A549 (cell line): ENCODE measurements around the gene PAK1. TPM values are rescaled to one million over a fixed set of nuclear protein-coding genes. Genes with fewer than 3 reads are reported as not detected.

Source experiments
- ATAC-seq, 2 experiments: fragments of 200-7000 bp in 1 of 2; fragments of >200 bp in 1 of 2; cut with Nextera tagmentation in 1 of 2; cut with Tn5 transposase in 1 of 2; 3 replicates each; pipeline versions ENCODE4 v1.8.0 to v1.9.1; 2018 to 2020; ENCODE audit warnings: mild to moderate bottlenecking in 1 of 2, moderate library complexity in 1 of 2
- CTCF ChIA-PET: fragments of 300-600 bp; sonication (Branson Sonifier 250); formaldehyde crosslinking; extraction: SDS; loops from one replicate; lab custom pipeline; 2021; ENCODE audit warnings: antibody characterized with exemption, inconsistent platforms; lab: Yijun Ruan, JAX
- POLR2A ChIA-PET: fragments of 350-600 bp; formaldehyde crosslinking; extraction: SDS; loops from one replicate; lab custom pipeline; 2021; ENCODE audit warnings: antibody characterized with exemption, inconsistent platforms; lab: Yijun Ruan, JAX
- DNase-seq, 2 experiments: peaks; one replicate each; pipeline versions ENCODE4 v3.0.0 to v3.0.0-alpha.2; 2011 to 2016; ENCODE audit warnings: low read depth in 1 of 2, low spot score in 1 of 2
- FAIRE-seq: peaks from 2 replicates; lab custom pipeline; 2011; peaks lifted over from hg19 to GRCh38; lab: Jason Lieb, UNC
- H3K27ac ChIP-seq, 2 experiments: fragments of >200 bp; sonication (Bioruptor Twin); formaldehyde crosslinking; 3 replicates each; pipeline ENCODE4 v1.5.1; 2016 to 2017
- H3K4me1 ChIP-seq: fragments of >200 bp; sonication (Bioruptor Twin); formaldehyde crosslinking; 3 replicates; pipeline ENCODE4 v1.6.1; 2016
- H3K4me2 ChIP-seq: fragments of >200 bp; sonication (Bioruptor Twin); formaldehyde crosslinking; 3 replicates; pipeline ENCODE4 v1.6.1; 2016
- H3K4me3 ChIP-seq: fragments of >200 bp; sonication (Bioruptor Twin); formaldehyde crosslinking; 3 replicates; pipeline ENCODE4 v1.5.1; 2016
- H3K9me3 ChIP-seq: fragments of >200 bp; sonication (Bioruptor Twin); formaldehyde crosslinking; 3 replicates; pipeline ENCODE4 v1.6.1; 2016
- ATOH8 ChIP-seq: fragments of 250-450 bp; sonication (Bioruptor Pico); IDR thresholded peaks from 2 replicates; pipeline ENCODE4 v1.5.0; 2020; ENCODE audit warnings: low read depth, mild to moderate bottlenecking, moderate library complexity
- CHD2 ChIP-seq: fragments of 150-350 bp; IDR thresholded peaks from 2 replicates; pipeline ENCODE4 v1.6.1; 2014; ENCODE audit warnings: low read length; ENCODE audit not compliant: partially characterized antibody
- FOSL2 ChIP-seq, 2 experiments: fragments of 450-650 bp in 1 of 2; fragments of >200 bp in 1 of 2; sonication (Bioruptor Twin) in 1 of 2; formaldehyde crosslinking; IDR thresholded peaks; 2 replicates each; pipeline versions ENCODE4 v1.5.0 to v1.6.1; 2016 to 2020; ENCODE audit warnings: mild to moderate bottlenecking in 1 of 2, moderate library complexity in 1 of 2
- FOXS1 ChIP-seq: fragments of 250-450 bp; sonication (Bioruptor Pico); IDR thresholded peaks from 2 replicates; pipeline ENCODE4 v1.5.0; 2020; ENCODE audit warnings: mild to moderate bottlenecking, moderate library complexity
- HDAC2 ChIP-seq: fragments of 200-600 bp; sonication (generic); IDR thresholded peaks from 2 replicates; pipeline ENCODE4 v1.6.1; 2016
- HOXA7 ChIP-seq: fragments of 250-450 bp; sonication (Bioruptor Pico); IDR thresholded peaks from 2 replicates; pipeline ENCODE4 v1.5.0; 2020; ENCODE audit warnings: mild to moderate bottlenecking, moderate library complexity
- HOXB5 ChIP-seq: fragments of 250-450 bp; sonication (Bioruptor Pico); IDR thresholded peaks from 2 replicates; pipeline ENCODE4 v1.5.0; 2020; ENCODE audit warnings: mild to moderate bottlenecking, moderate library complexity
- MAFK ChIP-seq: fragments of 450-650 bp; IDR thresholded peaks from 2 replicates; pipeline ENCODE4 v1.6.1; 2014; ENCODE audit not compliant: partially characterized antibody
- MAZ ChIP-seq: fragments of 150-350 bp; IDR thresholded peaks from 2 replicates; pipeline ENCODE4 v1.6.1; 2014; ENCODE audit warnings: antibody characterized with exemption, low read depth, low read length, borderline replicate concordance
- MYC ChIP-seq: IDR thresholded peaks from 2 replicates; pipeline ENCODE4 v1.6.1; 2012; ENCODE audit warnings: mild to moderate bottlenecking, inconsistent platforms, low read length, improper control_type of control experiment, borderline replicate concordance
- NFE2L2 ChIP-seq: fragments of 150-350 bp; conservative IDR thresholded peaks from 2 replicates; pipeline ENCODE4 v1.6.1; 2014; ENCODE audit warnings: low read length
- NR3C1 ChIP-seq: fragments of >200 bp; sonication (Bioruptor Twin); formaldehyde crosslinking; IDR thresholded peaks from 3 replicates; pipeline ENCODE4 v1.6.1; 2017
- POLR2A ChIP-seq: IDR thresholded peaks from 2 replicates; pipeline ENCODE4 v1.6.1; 2012; ENCODE audit warnings: mild to moderate bottlenecking, low read length
- RAD21 ChIP-seq, 2 experiments: fragments of >200 bp in 1 of 2; sonication (Bioruptor Twin) in 1 of 2; formaldehyde crosslinking in 1 of 2; IDR thresholded peaks in 1 of 2; conservative IDR thresholded peaks in 1 of 2; 2 replicates in 1 of 2; 3 replicates in 1 of 2; pipeline ENCODE4 v1.6.1; 2012 to 2018; ENCODE audit warnings: inconsistent platforms in 1 of 2
- RARB ChIP-seq: fragments of 250-450 bp; sonication (Bioruptor Pico); IDR thresholded peaks from 2 replicates; pipeline ENCODE4 v1.8.0; 2021; ENCODE audit warnings: mild to moderate bottlenecking, moderate library complexity
- REST ChIP-seq: fragments of 200-600 bp; sonication (generic); IDR thresholded peaks from 2 replicates; pipeline ENCODE4 v1.6.1; 2016; ENCODE audit warnings: antibody characterized with exemption, mild to moderate bottlenecking, moderate library complexity
- RNF2 ChIP-seq: fragments of 200-600 bp; sonication (generic); IDR thresholded peaks from 2 replicates; pipeline ENCODE4 v1.6.1; 2016; ENCODE audit warnings: low read depth, mild to moderate bottlenecking, antibody characterized with exemption, moderate library complexity, borderline replicate concordance
- TFCP2L1 ChIP-seq: fragments of 250-450 bp; sonication (Bioruptor Pico); IDR thresholded peaks from 2 replicates; pipeline ENCODE4 v1.5.0; 2021; ENCODE audit warnings: mild to moderate bottlenecking
- USF2 ChIP-seq: fragments of 450-650 bp; IDR thresholded peaks from 2 replicates; pipeline ENCODE4 v1.6.1; 2014; ENCODE audit warnings: antibody characterized with exemption
- ZFP36 ChIP-seq: fragments of 450-650 bp; IDR thresholded peaks from 2 replicates; pipeline ENCODE4 v1.6.1; 2014; ENCODE audit warnings: borderline replicate concordance; ENCODE audit not compliant: partially characterized antibody
- ZNF302 ChIP-seq: fragments of 250-450 bp; sonication (Bioruptor Pico); IDR thresholded peaks from 2 replicates; pipeline ENCODE4 v1.9.0; 2021; ENCODE audit warnings: inconsistent platforms, mild to moderate bottlenecking, moderate library complexity
- WGBS: methylation state at CpG from one replicate; pipeline ENCODE4 v1.1.6; 2017; ENCODE audit errors: missing lambda C conversion rate; 5-methylcytosine and 5-hydroxymethylcytosine counted together
- polyA plus RNA-seq, 4 experiments: library from polyadenylated mRNA; depleted of rRNA in 3 of 4; stranded (reverse); fragments of >200 nt; fragmentation: RNase III in 1 of 4; extraction: RNeasy Plus Mini Kit Qiagen cat#74134 plus additional on column Dnase treatment in 1 of 4; gene quantifications; 2 replicates in 3 of 4; 3 replicates in 1 of 4; pipeline ENCODE4 v1.2.3, GENCODE V29; 2011 to 2017

PAK1 gene
- polyA plus RNA-seq, 2 of the 4 experiments (the other 2 are of a cell fraction) = 20.6 to 60.7 TPM

- FAIRE-seq (no peak), ATAC-seq (no peak), DNase-seq (no peak)
- Histone ChIP-seq H3K4me2 (no peak overlapping the region), H3K4me1 (peaks cover 8% of the 10 kb centered on the region; the same call in 1 of the 3 replicates), H3K27ac (no peak overlapping the region), H3K4me3 (no peak overlapping the region), H3K9me3 (no peaks in the 10 kb centered on the region)
- CTCF ChIA-PET = interaction anchor here (0.6 kb wide), 1 partner anchor 415 kb away, joined by 4 read pairs; no protein-coding TSS in a partner anchor
- WGBS = 95% methylated on average over 2 of the region's 2 CpGs
- POLR2A ChIA-PET = no interaction called here
- TF ChIP-seq MAFK (peak; percentile 52), POLR2A (no peak), RARB (CRISPR knock-in tag) (no peak)
Measured at GRCh38 chr11:77346906-77347603, 126.8 kb downstream of the PAK1 start.

GRCh38 chr11:77345621-77346020, 128.3 kb downstream of the PAK1 start:
- TF ChIP-seq FOSL2 (IDR thresholded peaks at IDR 0.05) = no peak
- no peak for TF ChIP-seq FOSL2 (CRISPR knock-in tag; IDR thresholded peaks at IDR 0.05)
- no peak for TF ChIP-seq HOXA7 (CRISPR knock-in tag)
- TF ChIP-seq NFE2L2 = no peak
- TF ChIP-seq TFCP2L1 = no peak
- TF ChIP-seq RARB (CRISPR knock-in tag) = no peak
- TF ChIP-seq CHD2 = no peak
- TF ChIP-seq ZFP36 = no peak
- no peak for TF ChIP-seq MYC
- no peak for TF ChIP-seq ZNF302 (CRISPR knock-in tag)
- no peak for TF ChIP-seq ATOH8 (CRISPR knock-in tag)
- TF ChIP-seq RAD21 (conservative IDR thresholded peaks at IDR 0.05 in 1 of 2, IDR thresholded peaks at IDR 0.05 in 1 of 2) = no peak
- no peak for TF ChIP-seq USF2
- no peak for TF ChIP-seq MAFK
- TF ChIP-seq RNF2 = no peak
- no peak for TF ChIP-seq HDAC2
- no peak for TF ChIP-seq MAZ
- Histone ChIP-seq H3K4me1 (no peaks in the 10 kb centered on the region), H3K4me3 (no peak overlapping the region), H3K4me2 (no peak overlapping the region), H3K9me3 (no peaks in the 10 kb centered on the region), H3K27ac (no peak overlapping the region)
- DNase-seq (no peak), ATAC-seq (no peak), FAIRE-seq (no peak)
- POLR2A ChIA-PET = no interaction called here
- CTCF ChIA-PET = interaction anchor here (0.8 kb wide), 1 partner anchor 147 kb away, joined by 3 read pairs; no protein-coding TSS in a partner anchor
- 69% methylated on average over 3 of the region's 3 CpGs for WGBS

- Histone ChIP-seq H3K27ac (no peak overlapping the region), H3K4me1 (no peaks in the 10 kb centered on the region), H3K9me3 (no peaks in the 10 kb centered on the region), H3K4me2 (no peak overlapping the region), H3K4me3 (no peak overlapping the region)
- TF ChIP-seq REST = no peak
- TF ChIP-seq HOXB5 (CRISPR knock-in tag) = no peak
- TF ChIP-seq FOXS1 (CRISPR knock-in tag) = no peak
- no peak for TF ChIP-seq POLR2A
- no peak for TF ChIP-seq NR3C1
- TF ChIP-seq MYC = no peak
- FAIRE-seq = no peak
- no peak for ATAC-seq
- ChIA-PET POLR2A (no interaction called here), CTCF (no interaction called here)
- 63% methylated on average over 3 of the region's 3 CpGs for WGBS
- DNase-seq = no peak
Measured at GRCh38 chr11:77340501-77340900, 133.4 kb downstream of the PAK1 start.
